Activated CD4-positive, alpha-beta T cell treated with anti-CD3 and anti-CD28 coated beads, Interleukin-2, amount 50 U/mL, for 16 hours (primary cell): ENCODE data around the gene NEK2.
A peak's percentile ranks its signal among the peaks of the same experiment; 100 is the strongest.
"Not testable (repeated sequence)": the region's sequence is repeated elsewhere in the genome, so short reads cannot be mapped to it uniquely, and the experiment has no call there.

Experiments
- DNase-seq: peaks from one replicate; pipeline ENCODE4 v3.0.0-alpha.2; 2020

The NEK2 gene

DNA sequence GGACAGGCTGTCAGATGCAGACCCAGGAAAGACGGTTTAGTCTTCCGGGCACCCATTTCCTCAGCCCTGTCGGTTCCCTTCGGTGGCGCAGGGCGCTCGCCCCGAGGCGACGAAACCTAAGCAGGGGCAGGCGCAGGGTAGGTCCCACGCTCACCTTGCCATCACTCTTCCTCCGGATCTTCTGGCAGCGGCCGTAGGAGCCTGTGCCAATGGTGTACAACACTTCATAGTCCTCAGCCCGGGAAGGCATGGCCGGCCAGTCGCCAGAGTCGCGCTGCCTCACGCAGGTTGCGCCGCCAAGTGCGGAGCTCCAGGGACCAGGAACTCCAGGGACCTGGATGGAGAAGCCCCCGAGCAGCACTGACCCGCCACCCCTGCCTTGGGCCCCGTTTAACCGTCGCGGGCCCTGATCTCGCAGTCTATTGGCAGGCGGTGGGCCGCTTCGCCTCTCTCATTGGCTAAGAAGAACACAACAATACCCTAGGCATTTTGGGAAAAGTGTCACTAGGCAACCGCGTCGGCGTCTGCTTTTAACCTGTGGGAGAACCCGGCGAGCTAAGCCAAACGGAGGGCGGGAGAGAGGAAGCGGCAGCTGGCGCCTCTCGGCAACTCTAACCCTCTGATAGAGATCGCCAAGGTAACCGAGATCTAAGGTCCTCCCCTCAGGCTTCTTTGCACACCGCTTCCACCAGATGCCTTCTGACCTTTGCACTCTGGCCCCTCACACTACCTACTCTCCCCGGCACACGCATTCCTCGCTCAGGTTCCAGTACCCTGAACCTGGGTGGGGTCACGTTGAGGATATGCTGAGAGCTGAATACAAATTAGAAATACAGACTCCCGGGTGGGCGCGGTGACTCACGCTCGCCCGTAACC is at the start of gene NEK2:
Gene NEK2 (minus strand): TSS at position 392 of the 876 bp plus-strand sequence. CDS start 142 bp downstream, at position 250.
- peak; percentile 94 for DNase-seq

DNA sequence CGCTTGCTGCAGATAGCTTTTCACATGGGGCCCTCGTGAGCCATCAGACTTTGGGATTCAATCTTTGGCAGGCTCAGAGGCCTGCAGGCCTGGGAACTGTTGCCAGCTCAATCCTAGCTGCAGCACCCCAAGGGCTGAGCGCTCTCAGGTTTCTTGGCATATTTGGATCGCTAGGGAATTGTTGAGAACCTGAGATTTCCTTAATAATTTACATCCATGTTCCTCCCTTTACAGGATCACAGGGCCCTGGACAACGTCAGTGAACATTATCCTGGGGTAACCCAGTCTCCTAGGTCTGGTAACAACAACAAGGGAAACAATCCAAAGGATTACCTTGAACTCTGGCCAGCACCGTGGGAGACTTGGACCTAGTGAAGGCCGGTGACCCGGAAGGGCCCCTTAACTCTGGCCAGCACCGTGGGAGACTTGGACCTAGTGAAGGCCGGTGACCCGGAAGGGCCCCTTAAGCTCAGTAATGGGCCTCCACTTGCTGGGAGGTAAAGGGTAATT is 49.3 kb upstream of the NEK2 start:
- DNase-seq, result no peak

DNA sequence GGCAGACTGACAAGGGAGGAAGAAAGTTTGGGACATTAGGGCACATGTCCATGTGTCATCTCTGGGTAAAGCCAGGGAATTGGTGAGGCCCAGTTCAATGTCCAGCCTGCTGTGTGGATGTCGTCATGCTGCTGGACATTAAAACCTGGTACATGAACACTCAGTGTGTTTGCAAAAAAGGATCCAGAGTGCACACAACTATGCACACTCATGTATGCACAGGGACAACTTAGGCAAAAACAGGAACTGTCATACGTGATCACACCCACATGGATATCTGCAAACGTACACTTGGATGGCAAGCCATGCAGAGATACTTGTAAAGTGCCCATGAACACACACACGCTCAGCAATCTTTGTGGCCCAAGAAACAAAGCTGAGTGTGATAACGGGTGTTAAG is 47.9 kb upstream of the NEK2 start:
- DNase-seq, result no peak

DNA sequence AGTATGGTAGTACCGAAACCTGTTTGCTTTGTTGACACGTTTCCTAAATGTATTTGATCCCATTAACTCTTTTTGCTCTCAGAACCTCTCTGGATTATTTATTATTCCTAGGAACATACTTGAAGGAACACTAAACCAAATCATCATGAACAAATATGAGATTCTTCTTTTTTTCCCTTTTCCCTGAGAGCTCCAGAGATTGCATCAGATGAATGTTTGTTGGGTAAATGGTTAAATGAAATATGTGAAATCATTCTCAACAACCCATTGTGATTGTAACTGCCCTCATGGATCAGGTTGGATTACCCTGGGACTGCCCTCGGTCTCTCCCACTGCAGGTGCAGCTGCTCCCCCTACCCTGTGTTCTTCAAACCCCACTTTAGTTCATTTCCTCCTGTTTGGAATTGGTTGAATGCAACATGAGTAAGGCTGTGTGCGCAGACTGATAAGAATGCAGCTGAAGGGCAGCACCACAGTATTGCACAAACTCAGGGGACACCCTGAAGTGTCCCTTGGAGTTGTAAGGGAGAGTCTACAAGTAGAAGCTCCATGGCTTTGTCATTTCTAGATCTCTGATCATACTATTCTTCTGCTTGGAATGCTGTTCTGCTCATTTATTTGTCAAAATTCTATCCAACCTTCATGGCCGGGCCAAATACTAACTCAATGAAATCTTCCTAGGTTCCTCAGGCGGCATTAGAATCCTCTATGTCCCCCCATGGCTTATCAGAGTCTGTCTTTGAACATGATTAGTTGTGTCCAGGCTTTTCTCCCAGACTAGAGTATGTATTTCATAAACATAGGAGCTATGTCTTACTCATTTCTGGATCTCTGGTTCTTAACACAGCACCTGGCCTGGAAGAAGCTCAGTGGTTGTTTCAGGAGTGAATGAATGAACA is 47.1 kb upstream of the NEK2 start:
- no peak for DNase-seq

DNA sequence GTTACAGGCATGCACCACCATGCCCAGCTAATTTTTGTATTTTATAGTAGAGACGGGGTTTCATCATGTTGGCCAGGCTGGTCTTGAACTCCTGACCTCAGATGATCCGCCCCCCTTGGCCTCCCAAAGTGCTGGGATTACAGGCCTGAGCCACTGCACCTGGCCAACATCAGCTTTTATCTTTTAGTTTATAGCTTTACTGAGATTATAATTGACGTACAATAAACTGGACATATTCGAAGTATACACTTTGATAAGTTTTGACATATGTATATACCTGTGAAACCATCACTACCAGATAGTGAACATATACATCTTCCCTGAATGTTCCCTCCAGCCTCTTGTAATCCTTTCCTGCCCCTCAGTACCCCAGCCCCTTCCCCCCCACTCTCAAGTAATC is 41.1 kb upstream of the NEK2 start:
- DNase-seq, result not testable (repeated sequence)

DNA sequence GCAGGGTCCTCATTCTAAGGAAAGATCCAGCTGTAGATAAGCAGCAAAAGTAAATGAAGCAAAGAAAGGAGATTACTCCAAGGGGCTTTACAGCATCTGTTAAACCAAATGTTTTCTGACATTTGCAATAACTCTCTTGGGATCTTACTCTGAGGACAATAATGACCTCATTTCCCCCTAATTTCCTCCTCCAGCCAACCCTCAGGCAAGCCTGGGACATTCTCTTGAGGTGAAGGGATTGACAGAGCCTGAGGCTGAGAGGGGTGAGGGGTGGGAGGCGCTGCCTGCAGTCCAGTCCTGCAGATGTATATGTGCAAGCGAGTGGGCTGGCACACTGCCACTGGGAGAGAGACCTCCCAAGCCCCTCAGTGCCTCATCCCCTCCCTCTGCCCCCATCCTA is 40.5 kb upstream of the NEK2 start:
- no peak for DNase-seq

DNA sequence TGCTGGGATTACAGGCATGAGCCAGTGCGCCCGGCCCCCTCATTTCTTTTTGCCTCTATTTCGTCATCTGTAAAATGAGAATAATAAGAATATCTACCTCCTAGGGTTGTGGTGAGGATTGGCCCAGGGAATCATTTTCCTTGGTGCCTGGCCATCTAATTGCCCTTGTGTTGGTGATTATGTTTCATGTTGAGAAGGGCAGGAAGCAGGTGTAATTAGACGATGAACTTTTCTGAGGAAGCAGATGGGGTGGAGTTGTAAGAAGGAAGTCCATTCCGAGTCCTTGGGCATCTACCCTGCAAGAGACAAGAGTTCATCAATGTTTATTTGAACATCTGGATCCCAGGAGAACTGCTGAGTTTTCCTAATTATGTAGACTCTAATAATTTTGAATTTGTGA is 38.7 kb upstream of the NEK2 start:
- no peak for DNase-seq

DNA sequence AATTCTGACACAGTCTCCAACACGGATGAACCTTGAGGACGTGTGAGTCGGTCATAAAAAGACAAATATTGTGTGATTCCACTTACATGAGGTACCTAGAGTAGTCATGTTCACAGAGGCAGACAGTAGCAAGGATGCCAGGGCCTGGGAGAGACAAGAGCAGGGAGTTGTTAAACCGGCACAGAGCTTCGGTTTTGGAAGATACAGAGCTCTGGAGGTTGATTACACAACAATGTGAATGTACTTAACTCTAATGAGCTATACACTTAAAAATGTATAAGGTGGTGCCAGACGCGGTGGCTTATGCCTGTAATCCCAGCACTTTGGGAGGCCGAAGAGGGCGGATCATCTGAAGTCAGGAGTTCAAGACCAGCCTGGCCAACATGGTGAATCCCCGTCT is 37.8 kb upstream of the NEK2 start:
- DNase-seq, result no peak

DNA sequence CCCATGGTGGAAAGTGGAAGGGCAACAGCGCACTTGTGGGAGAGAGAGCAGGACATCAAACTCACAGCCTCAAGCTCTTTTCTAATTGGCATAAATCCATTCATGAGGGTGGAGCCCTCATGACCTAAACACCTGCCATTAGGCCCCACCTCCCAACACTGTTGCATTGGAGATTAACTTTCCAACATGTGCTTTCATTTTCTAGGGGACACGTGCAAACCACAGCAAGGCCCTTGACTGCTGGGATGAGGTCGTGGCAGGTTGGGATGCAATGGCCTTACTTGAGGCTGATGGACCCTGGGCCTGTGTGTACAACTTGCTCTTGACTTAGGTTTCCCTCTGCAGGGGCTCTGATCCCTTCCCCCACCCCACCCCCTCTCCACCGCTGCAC is 35.9 kb upstream of the NEK2 start:
- DNase-seq, result no peak

DNA sequence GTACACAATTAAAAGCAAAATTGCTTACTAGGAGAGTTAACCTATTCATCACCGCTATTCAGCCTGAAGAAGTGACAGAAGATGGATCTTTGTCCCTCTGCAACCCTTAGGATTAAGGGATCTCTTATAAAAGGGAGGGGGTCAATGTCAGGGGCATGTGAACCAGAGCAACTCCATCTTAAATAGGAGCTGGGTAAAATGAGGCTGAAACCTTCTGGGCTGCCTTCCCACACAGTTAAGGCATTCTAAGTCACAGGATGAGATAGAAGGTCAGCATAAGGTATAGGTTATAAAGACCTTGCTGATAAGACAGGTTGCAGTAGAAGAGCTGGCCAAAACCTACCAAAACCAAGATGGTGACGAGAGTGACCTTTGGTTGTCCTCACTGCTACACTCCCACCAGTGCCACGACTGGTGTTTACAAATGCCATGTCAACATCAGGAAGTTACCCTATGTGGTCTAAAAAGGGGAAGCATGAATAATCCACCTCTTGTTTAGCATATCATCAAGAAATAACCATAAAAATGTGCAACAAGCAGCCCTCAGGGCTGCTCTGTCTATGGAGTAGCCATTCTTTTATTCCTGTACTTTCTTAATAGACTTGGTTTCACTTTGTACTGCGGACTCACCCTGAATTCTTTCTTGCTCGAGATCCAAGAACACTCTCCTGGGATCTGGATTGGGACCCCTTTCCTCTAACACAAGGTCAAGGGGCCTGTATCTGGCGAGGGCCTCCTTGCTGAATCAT is 35.3 kb upstream of the NEK2 start:
- DNase-seq, result no peak

DNA sequence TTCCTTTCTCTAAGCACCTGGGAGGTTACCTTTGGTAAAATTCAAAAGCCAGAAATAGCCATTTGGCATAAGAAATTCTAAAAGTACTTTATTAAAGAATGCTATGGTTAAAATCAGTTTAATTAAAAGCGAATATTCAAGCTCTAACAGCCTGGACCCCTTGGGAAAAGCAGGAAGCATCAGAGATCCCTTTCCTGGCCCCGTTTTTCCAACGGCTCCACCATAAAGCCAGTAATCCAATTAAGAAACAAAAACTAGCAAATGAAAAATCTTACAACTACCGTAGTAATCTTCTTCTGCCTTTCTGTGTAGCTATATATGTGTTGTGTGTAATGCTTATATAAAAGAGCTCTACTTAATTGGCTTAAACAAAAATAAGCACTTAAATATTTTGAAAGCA is 33.5 kb upstream of the NEK2 start:
- DNase-seq, result no peak

DNA sequence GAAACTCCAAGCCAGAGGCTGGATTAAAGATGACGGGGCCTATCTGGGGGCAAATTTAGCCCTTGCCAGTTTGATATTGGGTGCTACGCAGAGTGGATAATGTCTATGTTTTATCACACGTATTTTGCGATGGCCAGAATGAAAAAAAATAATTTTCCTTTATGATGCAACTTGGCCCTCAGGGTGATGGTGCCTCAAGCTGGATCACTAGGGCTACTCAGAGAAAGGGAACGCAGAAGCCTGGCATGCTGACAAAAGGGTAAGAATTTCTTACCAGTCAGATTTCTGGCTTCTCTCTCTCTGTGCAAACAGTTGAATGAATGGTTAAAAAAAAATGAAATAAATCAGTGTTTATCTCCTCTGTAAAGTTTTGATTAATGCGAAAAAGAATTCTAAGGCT is 32.6 kb upstream of the NEK2 start:
- no peak for DNase-seq

DNA sequence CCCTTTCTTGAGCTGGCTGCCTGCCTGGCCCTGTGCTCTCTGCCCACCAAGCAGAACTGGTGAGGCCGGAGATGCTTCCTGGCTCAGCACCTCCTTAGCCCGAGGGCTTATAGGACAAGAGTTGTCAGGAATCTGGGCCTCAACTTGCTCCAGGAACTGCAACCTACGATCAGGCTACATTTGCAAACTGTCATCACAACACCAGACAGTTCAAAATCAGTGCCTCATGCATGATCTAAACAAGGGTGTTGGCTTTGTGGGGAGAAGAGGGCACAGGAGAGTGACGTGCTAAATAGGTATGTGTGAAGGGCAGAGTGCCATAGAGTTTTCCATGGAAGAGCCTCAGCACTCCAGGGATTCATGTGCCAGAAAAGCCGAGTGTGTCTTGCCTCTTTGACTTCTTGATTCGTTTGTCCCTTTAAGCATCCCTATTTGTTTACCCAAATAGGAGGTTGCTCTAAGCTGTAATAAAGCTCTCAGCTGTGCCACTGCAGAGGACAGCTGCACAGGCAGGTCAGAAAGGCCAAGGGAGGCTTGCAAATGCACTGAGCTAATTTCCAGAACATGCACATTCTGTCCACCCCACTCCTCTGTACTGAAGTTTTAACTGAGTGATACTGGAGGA is 30.2 kb upstream of the NEK2 start:
- DNase-seq, result no peak

DNA sequence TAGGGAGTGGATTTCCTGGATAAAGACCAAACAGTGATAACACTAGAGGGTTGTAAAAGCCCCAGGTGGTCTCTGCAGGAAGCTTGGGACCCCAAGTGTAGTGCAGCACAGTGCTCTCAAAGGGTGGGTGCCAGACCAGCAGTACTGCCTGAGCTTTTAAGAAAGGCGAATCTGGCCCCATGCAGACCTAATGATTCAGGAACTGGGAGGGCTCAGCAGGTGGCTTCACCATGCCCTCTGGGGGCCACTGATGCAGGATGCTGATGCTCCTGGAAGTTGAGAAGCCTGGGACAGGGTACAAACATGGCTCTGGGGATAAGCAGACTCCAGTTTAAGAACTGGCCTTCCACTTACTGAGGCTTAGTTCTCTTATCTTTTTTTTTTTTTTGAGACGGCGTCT is 29.1 kb upstream of the NEK2 start:
- DNase-seq, result no peak

DNA sequence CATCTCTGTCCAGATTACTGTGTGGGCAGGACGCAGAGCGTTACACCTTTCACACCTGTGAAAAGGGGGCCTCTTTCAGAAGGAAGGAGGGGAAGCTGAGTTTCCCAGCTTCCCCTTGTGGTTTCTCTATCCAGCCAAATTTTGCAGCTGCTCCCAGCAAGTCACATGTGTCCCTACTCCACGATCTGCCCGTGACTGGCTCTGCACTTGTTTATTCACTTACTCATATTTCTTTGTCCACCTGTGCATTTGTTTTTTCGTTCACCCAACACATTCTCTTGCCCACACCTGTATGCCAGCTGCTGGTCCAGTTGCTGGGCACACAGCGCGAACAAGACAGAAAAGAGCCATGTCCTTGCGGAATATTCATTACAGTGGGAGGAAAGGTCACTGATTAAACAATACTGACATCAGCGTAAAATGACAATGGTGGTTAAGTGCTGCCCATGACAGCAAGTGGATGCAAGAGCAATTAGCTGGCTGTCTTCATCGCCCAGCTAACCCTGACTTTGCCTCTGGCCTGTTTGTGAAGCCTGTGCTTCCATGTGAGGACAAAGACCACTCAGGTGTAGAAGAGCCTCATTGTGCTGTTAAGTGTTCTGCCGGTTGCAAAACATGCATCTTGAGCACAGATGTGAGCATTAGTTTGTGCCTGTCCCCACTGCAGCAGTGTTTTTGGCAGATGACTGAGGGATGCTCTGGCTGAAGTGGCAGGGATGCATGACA is 28.6 kb upstream of the NEK2 start:
- no peak for DNase-seq

DNA sequence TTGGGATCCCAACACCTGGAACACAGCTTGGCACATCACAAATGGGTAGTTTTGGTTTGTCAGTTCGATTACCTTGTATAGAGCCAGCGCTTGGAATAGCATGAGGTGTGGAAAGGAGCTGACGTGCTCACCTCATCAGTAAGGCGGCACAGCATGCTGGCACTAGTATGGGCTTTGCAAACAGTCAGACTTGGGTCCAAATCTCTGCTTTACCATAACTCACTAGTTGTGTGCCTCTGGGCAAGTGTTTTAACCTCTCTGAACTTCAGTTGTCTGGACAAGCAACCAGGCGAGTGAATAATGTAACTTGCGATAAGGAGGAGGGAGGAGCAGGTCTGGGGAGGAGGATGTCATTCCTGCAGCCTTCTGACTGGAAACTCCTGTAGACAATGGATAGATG is 26.3 kb upstream of the NEK2 start:
- no peak for DNase-seq

DNA sequence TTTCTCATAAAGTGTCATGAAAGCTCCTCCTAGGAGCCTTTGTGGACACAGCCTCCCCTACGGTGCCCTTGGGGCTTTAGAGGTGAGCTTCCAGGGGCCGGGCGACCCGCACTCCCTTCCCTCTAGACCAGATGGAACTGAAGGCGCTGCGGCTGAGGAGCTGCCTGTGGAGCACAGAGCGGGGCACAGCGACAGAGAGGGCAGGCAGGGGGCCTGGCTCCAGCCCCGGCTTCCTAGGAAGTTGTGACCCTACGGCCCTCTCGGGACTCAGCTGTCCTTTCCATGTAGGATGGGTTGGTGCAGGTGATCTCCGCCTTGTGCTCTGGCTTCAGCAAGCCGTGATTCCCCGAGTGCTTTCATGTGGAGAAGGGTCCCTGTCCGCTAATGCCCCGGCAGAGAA is 23.6 kb upstream of the NEK2 start:
- DNase-seq, result no peak

DNA sequence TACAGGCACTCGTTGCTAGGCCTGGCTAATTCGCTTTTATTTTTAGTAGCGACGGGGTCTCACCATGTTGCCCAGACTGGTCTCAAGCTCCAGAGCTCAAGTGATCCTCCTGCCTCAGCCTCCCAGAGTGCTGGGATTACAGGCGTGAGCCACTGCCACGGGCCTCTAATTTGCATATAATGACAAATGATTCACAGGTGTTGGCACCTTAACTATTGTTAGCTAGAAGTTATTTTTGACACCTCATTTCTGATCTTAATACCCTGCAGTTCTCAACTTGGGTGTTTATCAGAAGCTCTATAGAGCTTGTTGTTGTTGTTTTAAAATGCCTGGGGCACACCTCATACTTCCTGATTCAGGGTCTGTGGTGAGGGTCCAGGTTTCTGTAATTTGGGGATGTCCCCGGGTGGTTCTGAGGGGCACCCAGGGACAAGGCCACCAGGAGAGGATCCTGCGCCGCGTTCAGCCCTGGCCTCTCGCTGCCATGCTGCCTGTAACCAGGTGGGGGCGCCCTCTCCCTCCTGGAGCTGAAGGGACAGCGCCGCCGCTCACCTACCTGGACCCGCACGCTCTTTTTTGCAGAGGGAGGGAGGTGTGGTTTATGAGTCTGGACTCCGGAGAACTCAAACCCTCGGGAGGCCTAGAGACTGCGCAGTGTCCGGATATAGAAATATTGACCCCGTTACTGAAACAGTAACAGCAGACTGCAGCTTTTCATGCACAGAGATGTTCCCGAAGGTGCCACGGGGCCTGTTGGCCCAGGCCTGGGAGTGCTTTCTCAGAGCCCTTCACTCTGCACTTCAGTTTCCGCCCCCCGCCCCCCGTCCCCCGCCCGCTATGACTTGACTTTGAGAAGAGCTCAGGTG is 23.0 kb upstream of the NEK2 start:
- peak; percentile 78 for DNase-seq

DNA sequence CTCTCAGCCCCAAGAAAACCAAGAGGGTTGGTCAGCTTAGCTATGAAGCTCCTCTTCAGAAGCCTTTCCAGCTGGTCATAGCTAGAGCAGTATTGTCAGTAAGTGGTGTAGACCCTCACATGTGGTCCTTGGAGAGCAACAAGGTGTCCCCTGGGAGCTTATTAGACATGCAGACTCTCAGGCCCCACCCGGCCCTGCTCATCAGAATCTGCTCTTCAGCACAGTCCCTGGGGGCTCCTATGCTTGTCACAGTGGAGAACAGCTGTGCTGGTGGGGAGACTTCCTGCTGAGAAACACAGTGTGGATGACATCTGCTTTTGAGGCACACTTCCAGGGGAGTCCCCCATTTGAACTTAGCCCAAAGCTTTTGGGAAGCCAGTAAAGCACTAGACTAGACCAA is 21.9 kb upstream of the NEK2 start:
- DNase-seq, result no peak

DNA sequence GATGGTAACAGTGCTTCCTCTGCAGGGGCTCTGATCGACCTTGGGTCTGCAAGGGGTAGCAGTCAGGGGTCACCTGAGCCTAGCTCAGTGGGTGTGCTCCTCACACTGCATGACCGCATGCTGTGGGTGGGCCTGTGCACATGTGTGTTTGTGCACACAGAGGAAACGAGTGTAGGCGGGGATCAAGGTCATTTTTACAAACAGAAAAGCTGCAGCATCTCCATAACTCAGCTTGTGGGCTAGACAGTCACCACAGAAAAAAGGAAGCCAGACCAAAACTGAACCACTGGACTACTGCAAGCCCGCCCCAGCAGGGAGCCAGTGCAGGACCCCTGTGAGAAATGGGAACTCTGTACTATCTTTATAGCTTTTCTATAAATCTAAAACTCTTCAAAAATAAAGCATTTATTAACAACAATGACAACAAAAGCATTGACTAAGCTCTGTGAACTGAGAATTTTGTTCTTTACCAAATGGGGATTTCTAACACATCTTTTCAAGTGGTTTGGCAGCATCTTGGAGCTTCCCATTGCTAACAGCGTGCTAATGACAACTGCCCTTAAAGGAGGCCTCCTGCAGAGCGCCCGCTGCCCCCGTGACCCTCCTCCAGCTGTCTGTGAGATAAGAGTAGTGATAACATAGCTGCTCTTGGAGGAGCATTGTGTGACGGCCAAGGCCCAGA is 19.9 kb upstream of the NEK2 start:
- peak; percentile 4 for DNase-seq
